ENCODE measurements around the gene MX2. TPM values are rescaled to one million over a fixed set of nuclear protein-coding genes. Genes with fewer than 3 reads are reported as not detected.

The MX2 gene
- total RNA-seq, 4 donors from 2014 or later, result 13.7 to 39.6 (median 16.3) TPM

- no peak overlapping the region for H3K27ac ChIP-seq
- DNase-seq, result no peak
- no peaks in the 10 kb centered on the region for H3K4me1 ChIP-seq
- no peak for TF ChIP-seq CTCF (IDR thresholded peaks at IDR 0.05)
- peaks cover 0 to 82% (median 0%) of the 10 kb centered on the region in 3 donors for H3K36me3 ChIP-seq
- H3K9me3 ChIP-seq, result no peaks in the 10 kb centered on the region
- no peaks in the 10 kb centered on the region for H3K27me3 ChIP-seq
- H3K4me3 ChIP-seq, result no peak overlapping the region
These were observed 84.8 kb downstream of the MX2 start for GRCh38 chr21:41446586-41446985.

- TF ChIP-seq POLR2A (IDR thresholded peaks at IDR 0.05) (no peak), CTCF (IDR thresholded peaks at IDR 0.05) (no peak)
- no peaks in the 10 kb centered on the region for H3K4me1 ChIP-seq
- no peak overlapping the region for H3K4me3 ChIP-seq
- no peaks in the 10 kb centered on the region for H3K9me3 ChIP-seq
- H3K27ac ChIP-seq, result no peak overlapping the region
- H3K36me3 ChIP-seq, result peaks cover 0 to 75% (median 0%) of the 10 kb centered on the region in 3 donors
- peak in 1 of 3 donors; percentile 2 for DNase-seq
- no peaks in the 10 kb centered on the region for H3K27me3 ChIP-seq
These were observed 85.5 kb downstream of the MX2 start for GRCh38 chr21:41447356-41447755.

- peak in 1 of 3 donors; percentile 9 for DNase-seq
- no peak overlapping the region for H3K4me3 ChIP-seq
- H3K9me3 ChIP-seq, result no peaks in the 10 kb centered on the region
- no peaks in the 10 kb centered on the region for H3K4me1 ChIP-seq
- TF ChIP-seq CTCF (IDR thresholded peaks at IDR 0.05) (no peak), POLR2A (IDR thresholded peaks at IDR 0.05) (no peak)
- peaks cover 0 to 73% (median 0%) of the 10 kb centered on the region in 3 donors for H3K36me3 ChIP-seq
- H3K27me3 ChIP-seq, result no peaks in the 10 kb centered on the region
- no peak overlapping the region for H3K27ac ChIP-seq
These were observed 87.8 kb downstream of the MX2 start for GRCh38 chr21:41449613-41450012.

GRCh38 chr21:41451753-41452676 is 90.2 kb downstream of the MX2 start:
- Histone ChIP-seq H3K27ac (no peak overlapping the region), H3K27me3 (no peaks in the 10 kb centered on the region), H3K9me3 (no peaks in the 10 kb centered on the region), H3K4me1 (no peaks in the 10 kb centered on the region), H3K4me3 (no peak overlapping the region), H3K36me3 (peaks cover 0 to 61% (median 0%) of the 10 kb centered on the region in 3 donors)
- TF ChIP-seq POLR2A (IDR thresholded peaks at IDR 0.05), result no peak
- no peak for TF ChIP-seq CTCF (IDR thresholded peaks at IDR 0.05)
- DNase-seq, result peak in 1 of 3 donors; percentile 43

GRCh38 chr21:41453198-41453597 is 91.4 kb downstream of the MX2 start:
- Histone ChIP-seq H3K4me1 (no peaks in the 10 kb centered on the region), H3K9me3 (no peaks in the 10 kb centered on the region), H3K36me3 (peaks cover 0 to 63% (median 0%) of the 10 kb centered on the region in 3 donors), H3K27ac (no peak overlapping the region), H3K27me3 (no peaks in the 10 kb centered on the region), H3K4me3 (no peak overlapping the region)
- DNase-seq, result no peak
- no peak for TF ChIP-seq CTCF (IDR thresholded peaks at IDR 0.05)

Measured in Peyer's patch (tissue), 4 donors.